Dendritic cell treated with granulocyte-macrophage colony-stimulating factor and Interleukin-4, amounts not matched to agents 40 ng/mL and 50 ng/mL, for 4 days (primary cell): ENCODE data around the gene CD300LB.
"Not testable (repeated sequence)": the region's sequence is repeated elsewhere in the genome, so short reads cannot be mapped to it uniquely, and the experiment has no call there.

Source experiments
- H3K27ac Mint-ChIP-seq: one replicate; pipeline ENCODE4 v1.8.0; 2022; ENCODE audit warnings: mild to moderate bottlenecking, mixed read lengths
- H3K27me3 Mint-ChIP-seq: one replicate; pipeline ENCODE4 v1.8.0; 2022; ENCODE audit warnings: mild to moderate bottlenecking, mixed read lengths
- H3K36me3 Mint-ChIP-seq: one replicate; pipeline ENCODE4 v1.8.0; 2022; ENCODE audit warnings: low read depth, mixed read lengths
- H3K4me1 Mint-ChIP-seq: one replicate; pipeline ENCODE4 v1.8.0; 2022; ENCODE audit warnings: low read depth, mixed read lengths
- H3K4me3 Mint-ChIP-seq: one replicate; pipeline ENCODE4 v1.8.0; 2022; ENCODE audit warnings: mild to moderate bottlenecking, moderate library complexity, mixed read lengths
- H3K9me3 Mint-ChIP-seq: one replicate; pipeline ENCODE4 v1.8.0; 2022; ENCODE audit warnings: mixed read lengths
- intact Hi-C: fragments of 100-400 bp; cut with micrococcal nuclease; formaldehyde crosslinking; loops from one replicate; pipeline ENCODE4 v1.15.0; 2022

CD300LB gene

GRCh38 chr17:74526681-74527080, 4.6 kb downstream of the CD300LB start:
- intact Hi-C loops = no loop called here
- Mint-ChIP-seq H3K27ac (peak overlapping the region; percentile 83), H3K4me3 (no peak overlapping the region), H3K27me3 (no peaks in the 10 kb centered on the region), H3K9me3 (peaks cover 10% of the 10 kb centered on the region), H3K4me1 (peaks cover 94% of the 10 kb centered on the region), H3K36me3 (peaks cover 51% of the 10 kb centered on the region)

GRCh38 chr17:74525781-74526288, 5.4 kb downstream of the CD300LB start:
- intact Hi-C loops = no loop called here
- peaks cover 94% of the 10 kb centered on the region for H3K4me1 Mint-ChIP-seq
- peak overlapping the region; percentile 83 for H3K27ac Mint-ChIP-seq
- H3K9me3 Mint-ChIP-seq = peaks cover 10% of the 10 kb centered on the region
- H3K27me3 Mint-ChIP-seq = no peaks in the 10 kb centered on the region
- no peak overlapping the region for H3K4me3 Mint-ChIP-seq
- peaks cover 46% of the 10 kb centered on the region for H3K36me3 Mint-ChIP-seq

- peaks cover 94% of the 10 kb centered on the region for H3K4me1 Mint-ChIP-seq
- H3K4me3 Mint-ChIP-seq = no peak overlapping the region
- H3K9me3 Mint-ChIP-seq = peaks cover 10% of the 10 kb centered on the region
- H3K36me3 Mint-ChIP-seq = peaks cover 46% of the 10 kb centered on the region
- intact Hi-C loops = no loop called here
- peak overlapping the region; percentile 83 for H3K27ac Mint-ChIP-seq
- H3K27me3 Mint-ChIP-seq = no peaks in the 10 kb centered on the region
Observed at GRCh38 chr17:74525465-74525725, 5.9 kb downstream of the CD300LB start.

GRCh38 chr17:74524653-74525464, 6.4 kb downstream of the CD300LB start:
- Mint-ChIP-seq H3K4me1 (peaks cover 94% of the 10 kb centered on the region), H3K27ac (peak overlapping the region; percentile 83), H3K27me3 (no peaks in the 10 kb centered on the region), H3K9me3 (peaks cover 10% of the 10 kb centered on the region), H3K4me3 (peak overlapping the region; percentile 14), H3K36me3 (peaks cover 46% of the 10 kb centered on the region)
- intact Hi-C loops = no loop called here

- Mint-ChIP-seq H3K36me3 (peaks cover 46% of the 10 kb centered on the region), H3K27ac (peak overlapping the region; percentile 92), H3K27me3 (no peaks in the 10 kb centered on the region), H3K4me1 (peaks cover 89% of the 10 kb centered on the region), H3K9me3 (peaks cover 17% of the 10 kb centered on the region), H3K4me3 (no peak overlapping the region)
- intact Hi-C loops = no loop called here
Observed at GRCh38 chr17:74523308-74523707, 8.0 kb downstream of the CD300LB start.

GRCh38 chr17:74522381-74523105, 8.7 kb downstream of the CD300LB start:
- Mint-ChIP-seq H3K36me3 (peaks cover 46% of the 10 kb centered on the region), H3K27me3 (no peaks in the 10 kb centered on the region)
- intact Hi-C loops = no loop called here

GRCh38 chr17:74521701-74522201, 9.5 kb downstream of the CD300LB start:
- intact Hi-C loops = loop anchor here (1.0 kb wide), 1 partner anchor 11 kb away; no protein-coding TSS in a partner anchor
- Mint-ChIP-seq H3K27me3 (no peaks in the 10 kb centered on the region), H3K9me3 (peaks cover 18% of the 10 kb centered on the region), H3K36me3 (peaks cover 46% of the 10 kb centered on the region), H3K4me3 (peak overlapping the region; percentile 81), H3K27ac (peak overlapping the region; percentile 92), H3K4me1 (peaks cover 82% of the 10 kb centered on the region)

More at GRCh38 chr17:74522381-74523105, 8.7 kb downstream of the CD300LB start:
- Mint-ChIP-seq H3K27ac (peak overlapping the region; percentile 92), H3K9me3 (peaks cover 18% of the 10 kb centered on the region), H3K4me3 (peak overlapping the region; percentile 81), H3K4me1 (peaks cover 84% of the 10 kb centered on the region)

GRCh38 chr17:74520790-74521480, 10.3 kb downstream of the CD300LB start:
- Mint-ChIP-seq H3K9me3 (peaks cover 18% of the 10 kb centered on the region), H3K4me3 (peak overlapping the region; percentile 81), H3K27me3 (no peaks in the 10 kb centered on the region), H3K4me1 (peaks cover 83% of the 10 kb centered on the region), H3K27ac (peak overlapping the region; percentile 92), H3K36me3 (peaks cover 41% of the 10 kb centered on the region)
- intact Hi-C loops = loop anchor here (1.0 kb wide), 1 partner anchor 11 kb away; no protein-coding TSS in a partner anchor

- Mint-ChIP-seq H3K27ac (peak overlapping the region; percentile 92), H3K4me3 (no peak overlapping the region), H3K4me1 (peaks cover 83% of the 10 kb centered on the region), H3K9me3 (peaks cover 18% of the 10 kb centered on the region), H3K36me3 (peaks cover 33% of the 10 kb centered on the region), H3K27me3 (no peaks in the 10 kb centered on the region)
- intact Hi-C loops = no loop called here
Observed at GRCh38 chr17:74520016-74520434, 11.2 kb downstream of the CD300LB start.

GRCh38 chr17:74518413-74518981, 12.8 kb downstream of the CD300LB start:
- intact Hi-C loops, H3K27ac Mint-ChIP-seq, H3K27me3 Mint-ChIP-seq, H3K4me3 Mint-ChIP-seq: not testable (repeated sequence)
- peaks cover 29% of the 10 kb centered on the region for H3K9me3 Mint-ChIP-seq
- peaks cover 30% of the 10 kb centered on the region for H3K36me3 Mint-ChIP-seq
- peaks cover 83% of the 10 kb centered on the region for H3K4me1 Mint-ChIP-seq

GRCh38 chr17:74516561-74517328, 14.5 kb downstream of the CD300LB start:
- intact Hi-C loops = no loop called here
- no peaks in the 10 kb centered on the region for H3K27me3 Mint-ChIP-seq
- H3K36me3 Mint-ChIP-seq = peaks cover 13% of the 10 kb centered on the region
- peak overlapping the region; percentile 82 for H3K27ac Mint-ChIP-seq
- peaks cover 22% of the 10 kb centered on the region for H3K9me3 Mint-ChIP-seq
- H3K4me3 Mint-ChIP-seq = no peak overlapping the region
- peaks cover 82% of the 10 kb centered on the region for H3K4me1 Mint-ChIP-seq

- Mint-ChIP-seq H3K4me3 (no peak overlapping the region), H3K27ac (peak overlapping the region; percentile 82), H3K36me3 (peaks cover 12% of the 10 kb centered on the region), H3K9me3 (peaks cover 22% of the 10 kb centered on the region), H3K27me3 (no peaks in the 10 kb centered on the region), H3K4me1 (peaks cover 82% of the 10 kb centered on the region)
- intact Hi-C loops = no loop called here
Observed at GRCh38 chr17:74515941-74516340, 15.3 kb downstream of the CD300LB start.
